Umbilical cord (tissue), 2 donors: ENCODE data around the gene NLRC4. TPM values are rescaled to one million over a fixed set of nuclear protein-coding genes. Genes with fewer than 3 reads are reported as not detected.
"Not testable (repeated sequence)": the region's sequence is repeated elsewhere in the genome, so short reads cannot be mapped to it uniquely, and the experiment has no call there.

Experiments
- DNase-seq: peaks from one replicate; pipeline ENCODE4 v3.0.0-alpha.2; 2015; ENCODE audit warnings: low spot score
- total RNA-seq: library from RNA; depleted of rRNA; stranded (reverse); fragments of >200 nt; gene quantifications from one replicate; pipeline ENCODE4 v1.2.3, GENCODE V29; 2014; ENCODE audit warnings: low replicate concordance; ENCODE audit not compliant: insufficient read depth

Gene NLRC4
- total RNA-seq, 1 donor from 2014 or later, result 4.3 TPM

- no peak for DNase-seq
These were observed 22.4 kb downstream of the NLRC4 start for GRCh38 chr2:32242331-32242730.

GRCh38 chr2:32237996-32238395 is 26.7 kb downstream of the NLRC4 start:
- no peak for DNase-seq

- no peak for DNase-seq
These were observed 27.2 kb downstream of the NLRC4 start for GRCh38 chr2:32237488-32237887.

- peak; percentile 81 for DNase-seq
These were observed 29.4 kb downstream of the NLRC4 start for GRCh38 chr2:32235315-32235714.

- DNase-seq, result no peak
These were observed 32.7 kb downstream of the NLRC4 start for GRCh38 chr2:32231959-32232358.

- DNase-seq, result no peak
These were observed 35.1 kb downstream of the NLRC4 start for GRCh38 chr2:32229635-32230034.

- DNase-seq, result no peak
These were observed 36.5 kb downstream of the NLRC4 start for GRCh38 chr2:32228181-32228580.

GRCh38 chr2:32227492-32227891 is 37.2 kb downstream of the NLRC4 start:
- no peak for DNase-seq

- no peak for DNase-seq
These were observed 41.7 kb downstream of the NLRC4 start for GRCh38 chr2:32222966-32223365.

- no peak for DNase-seq
These were observed 44.2 kb downstream of the NLRC4 start for GRCh38 chr2:32220445-32220844.

- no peak for DNase-seq
These were observed 52.4 kb downstream of the NLRC4 start for GRCh38 chr2:32212295-32212694.

GRCh38 chr2:32210767-32211408 is 53.8 kb downstream of the NLRC4 start:
- no peak for DNase-seq

- not testable (repeated sequence) for DNase-seq
These were observed 61.3 kb downstream of the NLRC4 start for GRCh38 chr2:32203428-32203827.

- DNase-seq, result no peak
These were observed 63.9 kb downstream of the NLRC4 start for GRCh38 chr2:32200814-32201213.

- no peak for DNase-seq
These were observed 72.3 kb downstream of the NLRC4 start for GRCh38 chr2:32192418-32192817.

- no peak for DNase-seq
These were observed 75.7 kb downstream of the NLRC4 start for GRCh38 chr2:32189011-32189410.

- no peak for DNase-seq
These were observed 82.0 kb downstream of the NLRC4 start for GRCh38 chr2:32182667-32183066.

Other genes with a start within 250 kb of the NLRC4 start
- gene DPY30, start 225.1 kb downstream of the NLRC4 start, total RNA-seq, result 39.2 TPM
- 40.2 TPM for gene SPAST, start 201.3 kb downstream of the NLRC4 start, total RNA-seq
- gene SLC30A6, start 99.0 kb downstream of the NLRC4 start, total RNA-seq, result 24.8 TPM
- 51.5 TPM for gene YIPF4, start 13.0 kb upstream of the NLRC4 start, total RNA-seq
- gene BIRC6, start 92.1 kb upstream of the NLRC4 start, total RNA-seq, result 174 TPM